GM10248 (cell line): ENCODE measurements around the gene OPRL1.

ENCODE experiments used
- CTCF ChIA-PET: fragments of 300-600 bp; sonication (Branson Sonifier 250); formaldehyde crosslinking; extraction: SDS; loops from one replicate; lab custom pipeline; 2021; ENCODE audit warnings: antibody characterized with exemption; lab: Yijun Ruan, JAX
- POLR2A ChIA-PET: fragments of 350-650 bp; sonication (Branson Sonifier 250); formaldehyde crosslinking; extraction: SDS; loops from one replicate; lab custom pipeline; 2020; ENCODE audit warnings: antibody characterized with exemption; lab: Yijun Ruan, JAX
- DNase-seq: peaks from one replicate; pipeline ENCODE4 v3.0.0; 2012; ENCODE audit errors: extremely low spot score
- CTCF ChIP-seq: IDR thresholded peaks from 2 replicates; pipeline ENCODE4 v1.5.1; 2012; ENCODE audit warnings: mild to moderate bottlenecking, low read depth; ENCODE audit errors: extremely low read depth, missing control alignments, control extremely low read depth

Gene OPRL1

GRCh38 chr20:64082126-64082731 lies 2.3 kb downstream of the OPRL1 start:
- CTCF ChIA-PET, result interaction anchor here (1.6 to 3.7 kb wide), 7 partner anchors 12 to 68 kb away, joined by 5 to 24 read pairs (median 7); no protein-coding TSS in a partner anchor
- POLR2A ChIA-PET, result no interaction called here
- no peak for TF ChIP-seq CTCF
- DNase-seq, result no peak

GRCh38 chr20:64082820-64083377 lies 3.0 kb downstream of the OPRL1 start:
- ChIA-PET CTCF (interaction anchor here (1.0 to 2.2 kb wide), 11 partner anchors 13 to 103 kb away, joined by 3 to 13 read pairs (median 6); partner anchors contain the start of gene PRPF6), POLR2A (interaction anchor here (0.5 kb wide), 1 partner anchor 573 kb away, joined by 5 read pairs; no protein-coding TSS in a partner anchor)
- no peak for DNase-seq
- no peak for TF ChIP-seq CTCF

GRCh38 chr20:64083378-64083803 lies 3.5 kb downstream of the OPRL1 start:
- CTCF ChIA-PET, result interaction anchor here (0.7 to 2.2 kb wide), 13 partner anchors 13 to 103 kb away, joined by 3 to 13 read pairs (median 6); partner anchors contain the start of gene PRPF6
- POLR2A ChIA-PET, result interaction anchor here (0.5 kb wide), 1 partner anchor 574 kb away, joined by 5 read pairs; no protein-coding TSS in a partner anchor
- TF ChIP-seq CTCF, result peak; percentile 88
- peak; percentile 79 for DNase-seq

GRCh38 chr20:64083804-64084684 lies 4.2 kb downstream of the OPRL1 start, which contains the start of gene LKAAEAR1:
TSS of gene LKAAEAR1 (minus strand) at chr20:64084398. CDS start at chr20:64084219, 179 bp downstream.
- TF ChIP-seq CTCF, result no peak
- DNase-seq, result no peak
- POLR2A ChIA-PET, result no interaction called here
- CTCF ChIA-PET, result interaction anchor here (0.7 to 2.2 kb wide), 15 partner anchors 9 to 587 kb away, joined by 3 to 13 read pairs (median 6); partner anchors contain the start of gene PRPF6

GRCh38 chr20:64084685-64085152 lies 4.8 kb downstream of the OPRL1 start:
- ChIA-PET CTCF (interaction anchor here (0.8 to 2.6 kb wide), 6 partner anchors 9 to 588 kb away, joined by 3 to 12 read pairs (median 8); no protein-coding TSS in a partner anchor), POLR2A (no interaction called here)
- no peak for TF ChIP-seq CTCF
- no peak for DNase-seq
